PC-9 (cell line): ENCODE results near the gene NMNAT2.

ENCODE experiments used
- EZH2 ChIP-seq: fragments of 200-600 bp; sonication (generic); IDR thresholded peaks from 2 replicates; pipeline ENCODE4 v1.8.0; 2017; ENCODE audit warnings: antibody characterized with exemption, low read depth
- TF ChIP-seq, protein P1 (sequence below): fragments of 200-600 bp; sonication (generic); conservative IDR thresholded peaks from 2 replicates; pipeline ENCODE4 v1.6.1; 2017; ENCODE audit warnings: mixed run types, antibody characterized with exemption, mild to moderate bottlenecking, moderate library complexity

DNA sequence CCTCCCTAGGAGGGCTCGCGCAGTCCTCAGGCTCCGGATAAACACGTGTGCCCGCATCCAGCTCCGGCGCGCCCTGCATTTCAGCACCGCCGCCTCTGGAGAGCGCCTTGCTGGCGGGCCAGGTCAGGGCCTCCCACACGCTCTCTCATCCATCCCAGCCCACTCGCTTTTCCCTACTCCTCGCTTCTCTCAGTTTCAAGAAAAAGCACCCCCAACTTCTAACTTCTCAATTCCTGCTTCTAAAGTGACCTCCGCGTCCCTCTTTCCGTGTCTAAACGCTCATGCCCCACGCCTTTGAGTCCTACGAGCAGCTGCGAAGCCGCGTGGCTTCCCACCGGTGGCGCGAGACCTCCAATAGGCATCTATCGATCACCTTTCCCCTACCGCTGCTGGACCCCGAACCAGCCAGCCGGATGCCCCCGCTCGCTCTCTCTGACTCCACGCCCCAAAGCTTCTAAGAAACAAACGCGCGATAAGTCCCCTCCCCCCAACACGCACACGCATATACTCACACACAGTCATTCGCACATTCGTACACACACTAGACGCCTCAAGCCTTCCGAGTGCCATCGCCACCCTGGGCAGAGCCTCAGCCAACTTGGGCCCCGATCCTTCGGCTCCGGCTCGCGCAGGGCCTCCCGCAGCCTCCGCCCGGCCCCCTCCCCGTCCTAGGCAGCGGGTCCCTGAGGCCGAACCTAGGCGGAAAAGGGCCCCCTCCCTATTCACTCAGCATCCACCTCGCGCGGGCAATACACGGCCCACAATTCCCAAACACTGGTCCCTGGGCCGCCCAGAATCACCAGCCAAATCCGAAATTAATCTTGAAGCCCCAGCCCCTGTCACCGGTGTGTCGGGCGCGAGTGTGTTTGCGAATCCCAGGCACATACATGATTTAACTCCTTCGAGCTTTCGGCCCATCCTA lies 1.1 kb downstream of the NMNAT2 start:
- TF ChIP-seq, protein P1, sequence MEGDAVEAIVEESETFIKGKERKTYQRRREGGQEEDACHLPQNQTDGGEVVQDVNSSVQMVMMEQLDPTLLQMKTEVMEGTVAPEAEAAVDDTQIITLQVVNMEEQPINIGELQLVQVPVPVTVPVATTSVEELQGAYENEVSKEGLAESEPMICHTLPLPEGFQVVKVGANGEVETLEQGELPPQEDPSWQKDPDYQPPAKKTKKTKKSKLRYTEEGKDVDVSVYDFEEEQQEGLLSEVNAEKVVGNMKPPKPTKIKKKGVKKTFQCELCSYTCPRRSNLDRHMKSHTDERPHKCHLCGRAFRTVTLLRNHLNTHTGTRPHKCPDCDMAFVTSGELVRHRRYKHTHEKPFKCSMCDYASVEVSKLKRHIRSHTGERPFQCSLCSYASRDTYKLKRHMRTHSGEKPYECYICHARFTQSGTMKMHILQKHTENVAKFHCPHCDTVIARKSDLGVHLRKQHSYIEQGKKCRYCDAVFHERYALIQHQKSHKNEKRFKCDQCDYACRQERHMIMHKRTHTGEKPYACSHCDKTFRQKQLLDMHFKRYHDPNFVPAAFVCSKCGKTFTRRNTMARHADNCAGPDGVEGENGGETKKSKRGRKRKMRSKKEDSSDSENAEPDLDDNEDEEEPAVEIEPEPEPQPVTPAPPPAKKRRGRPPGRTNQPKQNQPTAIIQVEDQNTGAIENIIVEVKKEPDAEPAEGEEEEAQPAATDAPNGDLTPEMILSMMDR, result no peak
- no peak for TF ChIP-seq EZH2
